Activated T-cell treated with anti-CD3 and anti-CD28 coated beads, Interleukin-2, amount 50 U/mL, for 48 hours (primary cell): Measurements from ENCODE around the gene PER3.

Experiments used
- DNase-seq, 2 experiments: peaks; one replicate each; pipeline ENCODE4 v3.0.0-alpha.2; 2020

The PER3 gene

GRCh38 chr1:7878027-7878426 lies 93.9 kb downstream of the PER3 start:
- no peak for DNase-seq

- DNase-seq: no peak
These were observed 95.1 kb downstream of the PER3 start for GRCh38 chr1:7879228-7879627.

GRCh38 chr1:7884757-7885156 lies 100.7 kb downstream of the PER3 start:
- DNase-seq: no peak

GRCh38 chr1:7885513-7886404 lies 101.7 kb downstream of the PER3 start:
- DNase-seq: peak; percentile 65 to 66

GRCh38 chr1:7886405-7886745 lies 102.3 kb downstream of the PER3 start:
- no peak for DNase-seq

GRCh38 chr1:7888248-7889081 lies 104.4 kb downstream of the PER3 start:
- no peak for DNase-seq

- DNase-seq: no peak
These were observed 106.8 kb downstream of the PER3 start for GRCh38 chr1:7890853-7891252.

- peak in 1 of 2 experiments; percentile 8 for DNase-seq
These were observed 107.7 kb downstream of the PER3 start for GRCh38 chr1:7891804-7892203.

- DNase-seq: peak in 1 of 2 experiments; percentile 1
These were observed 109.6 kb downstream of the PER3 start for GRCh38 chr1:7893529-7894180.
